WTC11 (cell line): ENCODE data around the gene PRKCE. TPM values are rescaled to one million over a fixed set of nuclear protein-coding genes. Genes with fewer than 3 reads are reported as not detected.

Experiments
- ATAC-seq: fragments of 200-7000 bp; cut with Tn5 transposase; 2 replicates; pipeline ENCODE4 v1.10.0; 2021; ENCODE audit warnings: mild to moderate bottlenecking, moderate library complexity
- CTCF ChIA-PET: fragments of 300-600 bp; sonication (Branson Sonifier 250); formaldehyde crosslinking; loops from one replicate; lab custom pipeline; 2021; ENCODE audit warnings: antibody characterized with exemption; lab: Charles Lee
- POLR2A ChIA-PET: fragments of 350-600 bp; sonication (Branson Sonifier 250); formaldehyde crosslinking; loops from one replicate; lab custom pipeline; 2021; ENCODE audit warnings: antibody characterized with exemption; lab: Charles Lee
- DNase-seq: peaks from one replicate; pipeline ENCODE4 v3.0.0; 2021; ENCODE audit warnings: low spot score
- H3K27ac Mint-ChIP-seq: 2 replicates; pipeline ENCODE4 v1.8.0; 2021; ENCODE audit warnings: mixed read lengths
- H3K27me3 Mint-ChIP-seq: 2 replicates; pipeline ENCODE4 v1.8.0; 2021; ENCODE audit warnings: low read depth, mild to moderate bottlenecking, moderate library complexity, mixed read lengths
- H3K36me3 Mint-ChIP-seq: 2 replicates; pipeline ENCODE4 v1.8.0; 2021; ENCODE audit warnings: mixed read lengths
- H3K4me1 Mint-ChIP-seq: 2 replicates; pipeline ENCODE4 v1.8.0; 2022; ENCODE audit warnings: mixed read lengths
- H3K4me3 Mint-ChIP-seq: 2 replicates; pipeline ENCODE4 v1.8.0; 2021; ENCODE audit warnings: mild to moderate bottlenecking, moderate library complexity, mixed read lengths
- H3K9me3 Mint-ChIP-seq: 2 replicates; pipeline ENCODE4 v1.8.0; 2021; ENCODE audit warnings: mixed read lengths
- ATF1 ChIP-seq: sonication (generic); formaldehyde crosslinking; IDR thresholded peaks from 2 replicates; pipeline ENCODE4 v1.8.1; 2023; ENCODE audit warnings: mild to moderate bottlenecking, moderate library complexity, missing genetic modification reagents
- CBFB ChIP-seq: sonication (generic); formaldehyde crosslinking; IDR thresholded peaks from 2 replicates; pipeline ENCODE4 v1.8.1; 2022; ENCODE audit warnings: mild to moderate bottlenecking, low read depth, missing genetic modification reagents
- CREB1 ChIP-seq: sonication (generic); formaldehyde crosslinking; IDR thresholded peaks from 2 replicates; pipeline ENCODE4 v1.8.0; 2023; ENCODE audit warnings: mild to moderate bottlenecking, missing genetic modification reagents
- CREM ChIP-seq: sonication (generic); formaldehyde crosslinking; IDR thresholded peaks from 2 replicates; pipeline ENCODE4 v1.8.1; 2022; ENCODE audit warnings: mild to moderate bottlenecking, missing genetic modification reagents, moderate library complexity
- GABPB1 ChIP-seq: sonication (generic); formaldehyde crosslinking; IDR thresholded peaks from 2 replicates; pipeline ENCODE4 v1.8.1; 2023; ENCODE audit warnings: mild to moderate bottlenecking, missing genetic modification reagents
- GRHL2 ChIP-seq: fragments of 250-450 bp; sonication (Bioruptor Pico); IDR thresholded peaks from 2 replicates; pipeline ENCODE4 v1.8.0; 2022; ENCODE audit warnings: mild to moderate bottlenecking, moderate library complexity; ENCODE audit not compliant: insufficient replicate concordance, severe bottlenecking
- JAZF1 ChIP-seq: fragments of 250-450 bp; sonication (Bioruptor Pico); IDR thresholded peaks from 2 replicates; pipeline ENCODE4 v1.9.0; 2021; ENCODE audit warnings: moderate library complexity, mild to moderate bottlenecking, inconsistent platforms
- NFE2L1 ChIP-seq: sonication (generic); formaldehyde crosslinking; IDR thresholded peaks from 2 replicates; pipeline ENCODE4 v1.8.1; 2023; ENCODE audit warnings: missing genetic modification reagents
- RORB ChIP-seq: fragments of 250-450 bp; sonication (Bioruptor Pico); IDR thresholded peaks from 2 replicates; pipeline ENCODE4 v1.9.0; 2021; ENCODE audit warnings: mild to moderate bottlenecking
- SMAD3 ChIP-seq: sonication (generic); formaldehyde crosslinking; IDR thresholded peaks from 2 replicates; pipeline ENCODE4 v1.8.0; 2022; ENCODE audit warnings: missing genetic modification reagents, mild to moderate bottlenecking, borderline replicate concordance
- ZMAT4 ChIP-seq: fragments of 250-450 bp; sonication (Bioruptor Pico); IDR thresholded peaks from 2 replicates; pipeline ENCODE4 v1.9.0; 2021; ENCODE audit warnings: mild to moderate bottlenecking
- ZNF317 ChIP-seq: sonication (generic); formaldehyde crosslinking; IDR thresholded peaks from 2 replicates; pipeline ENCODE4 v1.8.1; 2023; ENCODE audit warnings: low read depth, mild to moderate bottlenecking, moderate library complexity, missing genetic modification reagents, borderline replicate concordance
- total RNA-seq: library from RNA; stranded (reverse); gene quantifications from 3 replicates; pipeline ENCODE4 v1.2.3, GENCODE V29; 2021
- TF ChIP-seq, protein P1 (sequence below): sonication (generic); formaldehyde crosslinking; IDR thresholded peaks from 2 replicates; pipeline ENCODE4 v1.8.1; 2023; ENCODE audit warnings: mild to moderate bottlenecking, missing genetic modification reagents
- TF ChIP-seq, protein P2 (sequence below): sonication (generic); formaldehyde crosslinking; IDR thresholded peaks from 2 replicates; pipeline ENCODE4 v1.8.1; 2022; ENCODE audit warnings: low read depth, missing genetic modification reagents, borderline replicate concordance
- TF ChIP-seq, protein P3 (sequence below): fragments of 250-450 bp; sonication (Bioruptor Pico); IDR thresholded peaks from 2 replicates; pipeline ENCODE4 v1.9.0; 2021; ENCODE audit warnings: mild to moderate bottlenecking, borderline replicate concordance

PRKCE gene
- total RNA-seq, 1 experiment from 2014 or later: 5.8 TPM

- TF ChIP-seq, protein P1, sequence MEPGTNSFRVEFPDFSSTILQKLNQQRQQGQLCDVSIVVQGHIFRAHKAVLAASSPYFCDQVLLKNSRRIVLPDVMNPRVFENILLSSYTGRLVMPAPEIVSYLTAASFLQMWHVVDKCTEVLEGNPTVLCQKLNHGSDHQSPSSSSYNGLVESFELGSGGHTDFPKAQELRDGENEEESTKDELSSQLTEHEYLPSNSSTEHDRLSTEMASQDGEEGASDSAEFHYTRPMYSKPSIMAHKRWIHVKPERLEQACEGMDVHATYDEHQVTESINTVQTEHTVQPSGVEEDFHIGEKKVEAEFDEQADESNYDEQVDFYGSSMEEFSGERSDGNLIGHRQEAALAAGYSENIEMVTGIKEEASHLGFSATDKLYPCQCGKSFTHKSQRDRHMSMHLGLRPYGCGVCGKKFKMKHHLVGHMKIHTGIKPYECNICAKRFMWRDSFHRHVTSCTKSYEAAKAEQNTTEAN (CRISPR knock-in tag): no peak
- TF ChIP-seq ZMAT4 (no peak), JAZF1 (no peak)
- TF ChIP-seq, all 79 proteins: peak for 0
These were observed 358.3 kb downstream of the PRKCE start (continued) for GRCh38 chr2:46009772-46010171.

GRCh38 chr2:46010223-46010924, 358.9 kb downstream of the PRKCE start:
- no peak overlapping the region for H3K27ac Mint-ChIP-seq

GRCh38 chr2:46010925-46011490, 359.5 kb downstream of the PRKCE start:
- H3K4me1 Mint-ChIP-seq: peaks cover 41% of the 10 kb centered on the region
- peaks cover 7% of the 10 kb centered on the region; the same call in 1 of the 2 replicates for H3K9me3 Mint-ChIP-seq
- no peak overlapping the region for H3K4me3 Mint-ChIP-seq
- ATAC-seq: no peak
- CTCF ChIA-PET: interaction anchor here (0.6 to 1.6 kb wide), 6 partner anchors 9 to 218 kb away, joined by 3 to 10 read pairs (median 3); no protein-coding TSS in a partner anchor
- TF ChIP-seq GABPB1 (no peak), ZNF317 (no peak)
- TF ChIP-seq, all 79 proteins: peak for 0
- peaks cover 7% of the 10 kb centered on the region; the same call in 1 of the 2 replicates for H3K36me3 Mint-ChIP-seq
- H3K27ac Mint-ChIP-seq: no peak overlapping the region
- POLR2A ChIA-PET: no interaction called here
- no peaks in the 10 kb centered on the region for H3K27me3 Mint-ChIP-seq
- DNase-seq: no peak

More at GRCh38 chr2:46010223-46010924, 358.9 kb downstream of the PRKCE start:
- ChIA-PET CTCF (interaction anchor here (1.0 to 1.6 kb wide), 2 partner anchors 9 to 53 kb away, joined by 3 to 10 read pairs; no protein-coding TSS in a partner anchor), POLR2A (no interaction called here)
- H3K4me3 Mint-ChIP-seq: no peak overlapping the region
- TF ChIP-seq NFE2L1 (CRISPR knock-in tag) (no peak), CREM (CRISPR knock-in tag) (no peak), RORB (CRISPR knock-in tag) (no peak), CREB1 (CRISPR knock-in tag) (no peak)
- TF ChIP-seq, protein P2, sequence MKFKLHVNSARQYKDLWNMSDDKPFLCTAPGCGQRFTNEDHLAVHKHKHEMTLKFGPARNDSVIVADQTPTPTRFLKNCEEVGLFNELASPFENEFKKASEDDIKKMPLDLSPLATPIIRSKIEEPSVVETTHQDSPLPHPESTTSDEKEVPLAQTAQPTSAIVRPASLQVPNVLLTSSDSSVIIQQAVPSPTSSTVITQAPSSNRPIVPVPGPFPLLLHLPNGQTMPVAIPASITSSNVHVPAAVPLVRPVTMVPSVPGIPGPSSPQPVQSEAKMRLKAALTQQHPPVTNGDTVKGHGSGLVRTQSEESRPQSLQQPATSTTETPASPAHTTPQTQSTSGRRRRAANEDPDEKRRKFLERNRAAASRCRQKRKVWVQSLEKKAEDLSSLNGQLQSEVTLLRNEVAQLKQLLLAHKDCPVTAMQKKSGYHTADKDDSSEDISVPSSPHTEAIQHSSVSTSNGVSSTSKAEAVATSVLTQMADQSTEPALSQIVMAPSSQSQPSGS: no peak
- H3K36me3 Mint-ChIP-seq: peaks cover 7% of the 10 kb centered on the region; the same call in 1 of the 2 replicates
- peaks cover 7% of the 10 kb centered on the region; the same call in 1 of the 2 replicates for H3K9me3 Mint-ChIP-seq
- no peaks in the 10 kb centered on the region for H3K27me3 Mint-ChIP-seq
- peaks cover 35% of the 10 kb centered on the region for H3K4me1 Mint-ChIP-seq
- no peak for ATAC-seq
- no peak for DNase-seq

GRCh38 chr2:46012618-46013240, 361.3 kb downstream of the PRKCE start:
- POLR2A ChIA-PET: no interaction called here
- no peak overlapping the region for H3K27ac Mint-ChIP-seq

More at GRCh38 chr2:46012618-46013240, 361.3 kb downstream of the PRKCE start:
- H3K9me3 Mint-ChIP-seq: peaks cover 5% of the 10 kb centered on the region; the same call in 1 of the 2 replicates
- CTCF ChIA-PET: interaction anchor here (0.8 to 1.5 kb wide), 3 partner anchors 17 to 50 kb away, joined by 3 to 7 read pairs (median 7); no protein-coding TSS in a partner anchor
- no peak for DNase-seq
- TF ChIP-seq, protein P3, sequence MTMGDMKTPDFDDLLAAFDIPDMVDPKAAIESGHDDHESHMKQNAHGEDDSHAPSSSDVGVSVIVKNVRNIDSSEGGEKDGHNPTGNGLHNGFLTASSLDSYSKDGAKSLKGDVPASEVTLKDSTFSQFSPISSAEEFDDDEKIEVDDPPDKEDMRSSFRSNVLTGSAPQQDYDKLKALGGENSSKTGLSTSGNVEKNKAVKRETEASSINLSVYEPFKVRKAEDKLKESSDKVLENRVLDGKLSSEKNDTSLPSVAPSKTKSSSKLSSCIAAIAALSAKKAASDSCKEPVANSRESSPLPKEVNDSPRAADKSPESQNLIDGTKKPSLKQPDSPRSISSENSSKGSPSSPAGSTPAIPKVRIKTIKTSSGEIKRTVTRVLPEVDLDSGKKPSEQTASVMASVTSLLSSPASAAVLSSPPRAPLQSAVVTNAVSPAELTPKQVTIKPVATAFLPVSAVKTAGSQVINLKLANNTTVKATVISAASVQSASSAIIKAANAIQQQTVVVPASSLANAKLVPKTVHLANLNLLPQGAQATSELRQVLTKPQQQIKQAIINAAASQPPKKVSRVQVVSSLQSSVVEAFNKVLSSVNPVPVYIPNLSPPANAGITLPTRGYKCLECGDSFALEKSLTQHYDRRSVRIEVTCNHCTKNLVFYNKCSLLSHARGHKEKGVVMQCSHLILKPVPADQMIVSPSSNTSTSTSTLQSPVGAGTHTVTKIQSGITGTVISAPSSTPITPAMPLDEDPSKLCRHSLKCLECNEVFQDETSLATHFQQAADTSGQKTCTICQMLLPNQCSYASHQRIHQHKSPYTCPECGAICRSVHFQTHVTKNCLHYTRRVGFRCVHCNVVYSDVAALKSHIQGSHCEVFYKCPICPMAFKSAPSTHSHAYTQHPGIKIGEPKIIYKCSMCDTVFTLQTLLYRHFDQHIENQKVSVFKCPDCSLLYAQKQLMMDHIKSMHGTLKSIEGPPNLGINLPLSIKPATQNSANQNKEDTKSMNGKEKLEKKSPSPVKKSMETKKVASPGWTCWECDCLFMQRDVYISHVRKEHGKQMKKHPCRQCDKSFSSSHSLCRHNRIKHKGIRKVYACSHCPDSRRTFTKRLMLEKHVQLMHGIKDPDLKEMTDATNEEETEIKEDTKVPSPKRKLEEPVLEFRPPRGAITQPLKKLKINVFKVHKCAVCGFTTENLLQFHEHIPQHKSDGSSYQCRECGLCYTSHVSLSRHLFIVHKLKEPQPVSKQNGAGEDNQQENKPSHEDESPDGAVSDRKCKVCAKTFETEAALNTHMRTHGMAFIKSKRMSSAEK (CRISPR knock-in tag): no peak
- TF ChIP-seq GRHL2 (CRISPR knock-in tag) (no peak), CBFB (CRISPR knock-in tag) (no peak), ATF1 (CRISPR knock-in tag) (no peak), SMAD3 (no peak)
- TF ChIP-seq, all 79 proteins: peak for 0
- Mint-ChIP-seq H3K36me3 (peaks cover 7% of the 10 kb centered on the region; the same call in 1 of the 2 replicates), H3K4me1 (peaks cover 49% of the 10 kb centered on the region), H3K4me3 (no peak overlapping the region), H3K27me3 (no peaks in the 10 kb centered on the region)
- no peak for ATAC-seq
